Thyroid gland (tissue), 4 donors: ENCODE measurements around the gene WAPL.

Experiments
- CTCF ChIP-seq, 6 experiments: fragments of 200-600 bp in 3 of 6; fragments of 450-650 bp in 3 of 6; sonication (generic) in 3 of 6; IDR thresholded peaks; one replicate each; pipeline ENCODE4 v1.5.1; 2016 to 2019; ENCODE audit warnings: antibody characterized with exemption in 6 of 6, mild to moderate bottlenecking in 2 of 6, inconsistent platforms in 1 of 6, moderate library complexity in 1 of 6
- POLR2A ChIP-seq, 2 donors: fragments of 450-650 bp; IDR thresholded peaks; one replicate each; pipeline ENCODE4 v1.6.1; 2017; ENCODE audit warnings: antibody characterized with exemption in 2 of 2, mild to moderate bottlenecking in 2 of 2, moderate library complexity in 1 of 2

GRCh38 chr10:86393362-86393761 is 128.2 kb downstream of the WAPL start:
- TF ChIP-seq CTCF (IDR thresholded peaks at IDR 0.05) (no peak), POLR2A (IDR thresholded peaks at IDR 0.05) (no peak)
